HG03571 (cell line): Measurements from ENCODE around the gene EZH1.
"Not testable (repeated sequence)": the region's sequence is repeated elsewhere in the genome, so short reads cannot be mapped to it uniquely, and the experiment has no call there.

Experiments
- ATAC-seq: cut with Tn5 transposase; IDR thresholded peaks from one replicate; pipeline ENCODE4 v1.9.1; 2021; ENCODE audit not compliant: unreplicated experiment

Gene EZH1

DNA sequence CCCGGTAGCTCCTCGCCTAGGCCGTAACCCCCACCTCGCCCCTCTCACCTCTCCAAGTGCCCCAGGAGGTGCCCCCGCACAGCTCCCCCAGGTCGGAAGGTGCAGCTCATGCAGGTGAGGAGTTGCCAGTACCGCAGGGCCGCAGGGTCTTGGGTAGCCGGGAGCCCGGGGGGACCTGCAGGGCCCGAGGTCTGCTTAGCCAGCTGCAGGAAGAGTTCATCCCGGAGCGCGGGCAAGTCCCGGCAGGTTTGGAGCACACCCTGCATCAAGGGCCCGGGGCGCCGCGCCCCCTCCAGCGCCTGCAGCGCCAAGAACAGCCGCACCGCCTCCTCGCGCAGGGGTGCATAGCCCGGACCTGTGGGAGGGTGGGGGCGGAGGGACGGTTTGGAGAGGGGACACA, 72.8 kb downstream of the EZH1 start:
- no peak for ATAC-seq

DNA sequence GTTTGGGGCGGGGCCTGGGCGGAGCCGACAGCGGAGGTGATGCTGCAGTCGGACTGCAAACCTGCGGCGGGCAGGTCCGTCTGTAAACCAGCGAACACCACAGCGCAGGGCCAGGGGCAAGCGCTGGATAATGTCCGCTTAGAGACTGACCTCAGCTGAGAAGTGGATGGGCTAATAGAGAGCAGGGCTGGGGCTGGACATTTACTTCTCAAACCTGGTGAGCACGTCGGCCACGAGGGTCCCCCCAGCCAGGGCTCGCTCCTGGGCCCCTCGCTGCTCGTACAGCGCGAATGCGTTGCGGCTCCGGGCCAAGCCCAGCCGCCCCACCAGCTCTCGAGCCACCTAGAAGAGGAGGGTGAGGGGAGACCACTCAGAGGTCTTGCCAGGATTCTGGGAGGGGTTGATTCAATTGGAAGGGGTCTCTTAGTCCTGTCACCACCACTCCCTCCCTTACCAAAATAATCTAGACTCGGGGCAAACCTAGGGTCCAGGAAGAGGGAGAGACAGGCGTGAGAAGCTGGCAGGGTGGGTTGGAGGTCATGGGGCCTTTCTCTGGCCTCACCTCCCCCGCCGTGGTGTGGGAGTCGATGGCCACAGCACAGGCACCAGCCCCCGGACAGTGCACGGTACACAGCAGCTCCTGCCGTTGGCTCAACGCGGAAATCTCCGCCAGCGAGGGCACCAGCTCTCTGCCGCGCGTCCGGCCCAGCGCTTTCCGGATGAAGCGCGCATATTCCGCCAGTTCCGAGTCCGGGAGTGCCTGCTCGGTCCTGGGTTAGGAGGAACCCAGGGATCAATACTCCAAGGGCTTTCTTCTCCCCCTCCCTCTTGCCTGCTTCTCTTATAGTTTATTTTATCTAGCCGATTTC, 73.8 kb downstream of the EZH1 start:
- ATAC-seq, result no peak

DNA sequence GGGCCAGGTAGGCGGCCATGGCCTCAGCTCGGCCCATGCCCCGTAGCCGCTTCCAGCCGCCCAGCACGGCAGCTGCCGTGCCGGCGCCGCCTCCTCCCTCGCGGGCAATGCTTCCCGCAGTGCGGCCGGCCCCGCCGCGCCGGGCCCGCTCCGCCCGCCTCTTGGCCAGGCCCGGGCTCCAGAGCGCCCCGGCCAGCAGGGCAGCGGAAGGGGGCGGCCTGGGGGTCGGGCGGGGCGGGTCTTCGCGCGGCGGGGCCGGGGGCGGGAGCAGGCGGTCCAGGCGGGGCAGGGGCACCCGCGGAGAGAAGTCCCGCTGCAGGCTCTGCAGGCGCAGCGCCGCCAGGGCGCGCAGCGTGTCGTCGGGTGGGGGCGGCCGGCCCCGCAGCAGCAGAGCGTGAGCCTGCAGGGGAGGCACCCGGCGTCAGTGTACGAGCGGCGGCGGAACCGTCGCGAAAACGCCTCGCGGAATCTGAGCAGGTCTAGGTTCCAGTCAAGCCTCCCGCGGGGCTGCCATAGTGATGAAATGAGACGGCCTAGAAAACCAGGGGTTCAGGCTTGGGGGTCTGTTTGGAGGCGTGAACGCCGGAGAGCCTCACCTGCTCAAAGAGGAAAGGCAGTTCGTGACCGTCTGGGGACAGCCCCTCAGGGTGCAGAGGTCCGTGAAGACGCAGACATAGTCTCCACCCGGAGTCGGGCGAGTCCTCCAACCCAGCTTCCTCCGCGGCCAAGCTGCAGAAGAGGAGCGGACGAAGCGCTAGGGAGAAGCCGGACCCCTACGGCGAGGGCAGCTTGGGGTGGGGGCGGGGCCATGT, 74.7 kb downstream of the EZH1 start:
- ATAC-seq, result no peak

DNA sequence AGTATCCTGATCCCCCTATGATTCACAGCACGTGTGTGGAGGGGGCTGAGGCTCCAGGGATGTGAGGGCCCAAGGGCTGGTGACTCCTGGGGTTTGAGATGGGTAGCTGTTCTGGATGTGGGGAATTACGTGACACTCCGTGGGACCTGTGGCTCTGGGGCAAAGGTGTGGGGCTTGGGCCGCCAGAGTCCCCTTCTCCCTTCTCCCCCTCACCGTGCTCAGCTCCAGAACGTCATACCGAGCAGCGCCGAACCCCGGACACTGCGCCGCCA, 75.2 kb downstream of the EZH1 start:
- no peak for ATAC-seq

DNA sequence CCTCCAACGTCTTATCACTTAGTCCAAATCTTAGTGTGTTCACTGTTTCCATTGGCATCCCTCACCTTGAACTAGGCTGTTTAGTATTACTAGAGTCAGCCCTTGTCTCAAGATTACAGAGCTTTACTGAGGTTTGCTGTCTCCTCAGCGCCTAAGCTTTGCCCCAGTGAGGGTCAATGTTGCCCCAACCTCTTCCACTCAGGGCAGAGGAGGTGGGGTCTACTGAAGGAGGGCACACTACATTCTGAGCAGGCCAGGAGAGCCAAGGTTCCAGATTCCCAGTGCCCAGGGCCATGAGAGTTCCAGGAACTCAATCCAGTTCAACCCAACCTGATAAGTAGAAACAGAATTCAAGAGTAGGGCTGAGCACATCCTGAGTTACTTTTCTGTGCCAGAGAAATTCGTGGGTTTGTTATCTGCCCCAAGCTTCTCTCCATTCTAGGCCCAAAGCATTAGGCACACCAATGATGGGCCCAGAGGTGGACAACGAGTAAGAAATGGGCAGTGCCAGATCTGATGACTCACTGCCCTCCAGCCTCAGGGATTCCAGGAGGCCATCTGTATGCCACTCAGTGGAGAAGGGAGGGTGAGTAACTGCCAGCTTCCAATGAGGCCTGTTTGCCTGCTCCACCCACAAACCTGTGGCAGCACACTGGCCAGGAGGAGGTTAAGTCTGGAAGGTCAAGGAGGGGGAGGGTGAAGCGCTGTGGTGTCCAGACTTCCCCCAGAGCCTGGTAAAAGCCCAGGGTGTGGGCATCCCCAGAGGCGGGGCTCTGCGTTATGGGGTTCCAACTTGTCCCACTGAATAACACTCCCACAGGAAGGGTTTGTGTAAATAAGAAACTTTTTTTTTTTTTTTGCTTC, 77.5 kb downstream of the EZH1 start:
- ATAC-seq, result no peak

- not testable (repeated sequence) for ATAC-seq
These were observed 78.7 kb downstream of the EZH1 start for GRCh38 chr17:42666126-42666525.

DNA sequence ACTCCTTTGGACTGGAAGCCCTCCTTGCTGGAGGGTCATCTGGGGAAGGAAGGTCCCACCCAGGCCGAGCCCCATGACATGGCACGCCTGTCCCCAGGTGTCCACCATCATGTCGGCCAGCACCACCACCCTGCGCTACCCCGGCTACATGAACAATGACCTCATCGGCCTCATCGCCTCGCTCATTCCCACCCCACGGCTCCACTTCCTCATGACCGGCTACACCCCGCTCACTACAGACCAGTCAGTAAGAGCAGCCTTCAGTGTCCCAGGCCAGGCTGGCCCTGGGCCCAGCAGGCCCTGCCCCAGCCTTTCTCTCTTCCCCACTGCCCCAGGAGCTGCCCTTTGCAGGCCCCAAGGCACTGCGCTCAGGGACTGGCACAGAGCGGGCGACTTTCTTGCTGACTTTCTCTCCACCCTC, 79.2 kb downstream of the EZH1 start:
- no peak for ATAC-seq

- no peak for ATAC-seq
These were observed 84.0 kb downstream of the EZH1 start for GRCh38 chr17:42660692-42661345.

- ATAC-seq, result not testable (repeated sequence)
These were observed 84.9 kb downstream of the EZH1 start for GRCh38 chr17:42659932-42660274.

DNA sequence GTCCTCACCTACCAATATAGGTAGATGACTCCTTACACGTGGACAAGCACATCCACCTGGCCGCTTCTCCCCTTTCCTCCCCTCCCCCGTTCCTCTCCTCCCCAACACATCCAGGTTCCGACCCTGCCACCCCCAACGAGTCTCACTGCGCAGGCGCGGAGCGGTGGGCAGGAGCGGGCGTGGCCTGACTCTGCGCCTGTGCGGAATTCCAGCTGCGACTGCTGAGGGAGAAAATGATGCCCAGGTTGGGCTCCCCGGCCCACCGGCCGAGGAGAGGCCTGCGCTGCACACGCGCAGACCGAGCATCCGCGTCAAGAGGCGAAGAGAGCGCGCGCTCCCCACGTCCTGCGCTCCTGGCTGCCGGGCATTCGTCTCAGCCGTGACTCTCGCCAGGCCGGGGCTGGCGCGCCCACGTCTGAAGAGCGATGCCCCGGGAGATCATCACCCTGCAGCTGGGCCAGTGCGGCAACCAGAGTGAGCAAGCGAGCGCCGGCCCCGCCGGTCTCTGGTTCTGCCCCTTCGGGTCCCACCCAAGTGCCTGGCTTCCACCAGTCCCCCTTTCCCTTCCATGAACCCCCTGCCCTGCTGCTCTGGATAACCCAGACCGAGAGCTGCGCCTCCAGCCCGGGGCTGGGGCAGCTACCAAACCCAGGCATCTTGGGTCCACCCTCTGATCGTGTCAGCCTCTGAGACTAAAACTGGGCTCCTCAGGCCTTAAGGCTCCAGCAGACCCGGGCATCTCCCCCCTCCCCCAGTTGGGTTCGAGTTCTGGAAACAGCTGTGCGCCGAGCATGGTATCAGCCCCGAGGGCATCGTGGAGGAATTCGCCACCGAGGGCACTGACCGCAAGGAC, 85.5 kb downstream of the EZH1 start, which contains the start of gene TUBG2:
TUBG2 (plus strand) TSS at position 206 of the 853 bp plus-strand sequence; CDS start at position 426, 220 bp downstream.
- no peak for ATAC-seq

DNA sequence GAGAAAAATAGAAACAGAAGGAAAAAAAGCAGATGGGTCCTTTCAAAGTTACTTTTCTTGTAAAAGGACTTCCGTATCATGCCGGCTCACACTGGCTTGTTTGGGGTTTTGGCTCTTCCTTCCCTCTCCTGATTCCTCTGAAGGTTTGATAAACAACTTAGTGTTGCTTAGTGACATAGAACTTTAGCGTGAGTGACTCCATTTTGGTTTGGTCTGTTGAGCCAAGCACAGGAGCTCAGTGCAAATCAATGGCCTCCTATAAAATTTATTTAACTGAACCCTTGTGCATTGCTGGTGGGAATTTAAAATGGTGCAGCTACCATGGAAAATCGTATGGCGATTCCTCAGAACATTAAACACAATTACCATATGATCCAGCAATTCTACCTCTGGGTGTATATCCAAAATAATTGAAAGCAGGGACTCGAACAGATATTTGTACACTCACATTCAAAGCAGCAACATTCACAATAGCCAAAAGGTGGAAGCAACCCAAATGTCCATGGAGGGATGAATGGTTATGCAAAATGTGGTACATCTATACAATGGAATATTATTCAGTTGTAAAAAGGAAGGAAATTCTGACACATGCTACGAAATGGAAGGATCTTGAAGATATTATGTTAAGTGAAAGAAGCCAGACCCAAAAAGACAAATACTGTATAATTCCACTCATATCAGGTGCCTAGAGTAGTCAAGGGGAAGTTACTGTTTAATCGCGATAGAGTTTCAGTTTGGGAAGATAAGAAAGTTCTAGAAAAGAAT, 86.8 kb downstream of the EZH1 start:
- no peak for ATAC-seq

GRCh38 chr17:42655528-42655927, 89.3 kb downstream of the EZH1 start:
- no peak for ATAC-seq

DNA sequence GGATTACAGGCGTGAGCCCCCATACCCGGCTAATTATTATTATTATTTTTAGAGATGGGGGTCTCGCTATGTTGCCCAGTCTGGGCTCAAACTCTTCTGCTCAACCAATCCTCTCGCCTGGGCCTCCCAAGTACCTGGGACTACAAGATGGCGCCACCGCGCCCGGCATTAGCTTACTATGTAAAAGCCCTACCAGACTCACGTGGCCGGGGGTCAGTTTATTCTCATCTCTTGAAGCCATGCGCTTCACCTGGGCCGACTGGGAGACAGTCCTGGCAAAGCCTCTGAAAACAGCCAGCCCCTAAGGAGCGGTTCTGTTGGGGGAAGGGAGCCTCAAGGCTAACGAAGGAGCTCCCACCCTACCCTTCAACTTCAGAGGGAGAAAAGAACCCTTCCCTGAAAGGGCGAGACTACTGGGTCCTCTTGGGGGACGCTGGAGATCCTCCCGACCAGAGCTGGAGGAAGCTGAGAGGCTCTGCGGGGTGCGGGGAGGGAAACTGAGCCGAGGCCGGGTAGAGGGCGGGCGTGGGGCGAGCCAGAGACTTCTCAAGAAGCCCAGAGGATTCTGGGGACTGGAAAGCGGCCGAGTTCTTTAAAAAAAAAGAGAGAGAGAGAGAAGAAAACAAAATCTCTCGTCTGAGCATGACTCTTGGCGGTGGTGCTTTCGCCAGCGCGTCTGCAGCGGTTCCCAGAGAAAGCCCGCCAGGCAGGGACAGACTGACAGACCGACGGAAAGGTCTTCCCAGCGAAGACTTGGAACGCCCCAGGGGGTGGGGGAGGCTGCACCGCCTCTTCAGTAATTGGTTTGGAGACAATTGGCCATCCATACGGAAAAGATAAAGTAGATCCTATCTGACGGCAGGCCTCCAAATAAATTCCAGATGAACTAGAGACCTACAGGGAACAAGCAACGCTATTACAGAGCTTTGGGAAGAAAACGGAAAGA, 91.4 kb downstream of the EZH1 start:
- ATAC-seq, result no peak

DNA sequence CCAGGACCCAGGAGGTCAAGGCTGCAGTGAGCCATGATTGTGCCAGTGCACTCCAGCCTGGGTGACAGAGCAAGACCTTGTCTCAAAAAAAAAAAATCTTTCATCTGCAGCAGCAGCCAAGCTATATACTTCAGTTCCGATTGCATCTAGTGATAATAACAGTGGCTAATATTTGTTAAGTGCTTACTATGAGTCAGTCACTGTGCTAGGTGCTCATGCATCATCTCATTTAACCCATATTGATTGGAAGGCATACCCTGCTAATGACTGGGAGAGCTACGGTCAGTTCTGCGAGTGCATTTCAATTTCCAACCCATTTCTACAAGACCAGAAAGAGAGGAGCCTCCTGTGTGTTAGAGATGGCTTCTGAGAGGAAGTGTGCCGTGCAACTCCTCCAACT, 93.4 kb downstream of the EZH1 start:
- no peak for ATAC-seq
